ENCODE data around the gene ARHGAP29.
A peak's percentile ranks its signal among the peaks of the same experiment; 100 is the strongest.

ARHGAP29 gene

DNA sequence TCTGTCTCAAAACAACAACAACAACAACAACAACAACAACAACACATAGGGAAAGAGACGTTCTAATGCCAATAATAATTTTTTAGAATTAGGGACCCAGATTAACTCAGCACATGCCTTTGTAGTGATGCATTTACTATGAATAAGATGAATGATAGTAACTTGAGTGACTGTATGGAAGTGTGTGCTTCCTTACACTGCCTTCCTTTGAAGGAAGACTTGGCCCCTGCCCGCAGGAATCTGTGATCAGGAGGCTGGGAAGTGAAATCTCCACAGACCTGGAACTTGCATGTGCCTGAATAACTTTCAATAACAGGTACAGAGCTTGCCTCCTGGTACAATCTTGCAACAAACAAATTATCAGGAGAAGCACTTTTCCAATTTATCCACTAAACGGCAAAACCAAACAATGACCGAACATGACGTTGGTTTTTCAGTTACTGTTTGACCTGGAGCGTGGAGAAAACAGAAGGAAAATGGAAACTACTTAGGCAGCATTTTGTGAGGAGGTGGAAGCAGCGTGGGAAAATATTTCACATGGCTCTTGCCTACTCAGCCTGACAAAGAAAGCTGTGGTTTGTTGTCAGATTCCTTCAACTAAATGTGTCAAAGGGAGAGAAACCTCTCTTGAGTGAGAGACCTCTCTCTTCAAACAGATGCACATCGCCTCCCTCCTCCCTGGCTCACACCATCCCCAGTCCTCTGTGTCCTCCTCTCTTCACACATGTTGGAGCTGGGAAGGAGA is 106.4 kb downstream of the ARHGAP29 start:
- peak overlapping the region; percentile 31 for H4K8ac ChIP-seq (ENCODE audit: low read depth, low read length)
- H2BK120ac ChIP-seq (ENCODE audit: insufficient read depth, low read length, poor library complexity), result peak overlapping the region; percentile 94
- H4K91ac ChIP-seq (ENCODE audit: low read depth, low read length), result peak overlapping the region; percentile 38
- H3K4me1 ChIP-seq (ENCODE audit: control insufficient read depth in 1 of 2, insufficient read depth in 2 of 2, low read length in 2 of 2), result peaks cover 11 to 14% of the 10 kb centered on the region in 2 experiments
- peak overlapping the region; percentile 78 for H2BK5ac ChIP-seq (ENCODE audit: low read depth, low read length, poor library complexity)
- DNase-seq, result peak in 1 of 2 donors; percentile 49
- no peak overlapping the region for H3K23ac ChIP-seq (ENCODE audit: low read length)
- peak overlapping the region; percentile 76 for H2AK5ac ChIP-seq (ENCODE audit: low read length)
- no peak overlapping the region for H4K12ac ChIP-seq (ENCODE audit: low read depth, low read length)
- H3K79me2 ChIP-seq (ENCODE audit: control insufficient read depth, insufficient read depth, low read length, poor library complexity), result no peaks in the 10 kb centered on the region
- H3K9me3 ChIP-seq (ENCODE audit: insufficient read depth, low read depth, low read length), result peaks cover 6% of the 10 kb centered on the region
- peak overlapping the region; percentile 40 for H3K18ac ChIP-seq (ENCODE audit: low read length)
- no peak overlapping the region for H3K9ac ChIP-seq (ENCODE audit: low read length)
- WGBS (ENCODE audit: extremely low coverage, insufficient coverage, insufficient read length), result no CpG with 5 or more reads among the region's 8 CpGs
- peak overlapping the region; percentile 12 for H3K27ac ChIP-seq (ENCODE audit: low read depth, low read length)
- H3K36me3 ChIP-seq (ENCODE audit: control insufficient read depth in 1 of 2, insufficient read depth in 2 of 2, low read length in 2 of 2), result peaks cover 0 to 5% of the 10 kb centered on the region in 2 experiments
- H3K14ac ChIP-seq (ENCODE audit: low read length), result peak overlapping the region; percentile 40
- H2AFZ ChIP-seq (ENCODE audit: insufficient read depth, low read length, poor library complexity), result peak overlapping the region; percentile 15
- peaks cover 20% of the 10 kb centered on the region for H3K79me1 ChIP-seq (ENCODE audit: low read length)
- peak overlapping the region; percentile 26 for H3K4ac ChIP-seq (ENCODE audit: low read depth, low read length)
- H3K4me3 ChIP-seq (ENCODE audit: low read depth, low read length), result no peak overlapping the region
- H2BK12ac ChIP-seq (ENCODE audit: low read length), result peak overlapping the region; percentile 80
- H3K4me2 ChIP-seq (ENCODE audit: low read length), result no peak overlapping the region
- no peaks in the 10 kb centered on the region for H3K27me3 ChIP-seq (ENCODE audit: insufficient read depth, low read length)

DNA sequence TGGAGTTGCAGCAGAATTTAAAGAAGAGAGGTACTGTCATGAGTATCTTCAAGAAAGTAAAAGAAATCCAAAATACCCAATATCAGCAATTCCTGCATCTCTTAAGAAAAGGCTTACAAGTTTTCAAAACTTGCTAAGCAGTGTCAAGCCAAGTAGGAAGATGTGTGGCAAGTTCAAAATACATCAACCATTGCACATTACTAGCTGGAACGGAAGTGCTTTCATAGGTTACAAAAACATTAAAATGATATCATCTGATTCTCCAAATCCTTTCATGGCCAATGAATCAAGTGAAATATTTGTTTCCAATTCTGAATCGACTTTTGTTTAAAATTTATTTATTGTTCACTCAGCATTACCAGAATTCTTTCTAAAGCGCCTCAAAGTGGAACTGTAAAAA is 110.7 kb downstream of the ARHGAP29 start:
- no peak for DNase-seq
- H3K9me3 ChIP-seq (ENCODE audit: insufficient read depth, low read depth, low read length), result no peaks in the 10 kb centered on the region
- no peak overlapping the region for H4K12ac ChIP-seq (ENCODE audit: low read depth, low read length)
- peaks cover 25% of the 10 kb centered on the region for H3K79me1 ChIP-seq (ENCODE audit: low read length)
- no peak overlapping the region for H3K27ac ChIP-seq (ENCODE audit: low read depth, low read length)
- no peak overlapping the region for H3K4me2 ChIP-seq (ENCODE audit: low read length)
- no peak overlapping the region for H2BK120ac ChIP-seq (ENCODE audit: insufficient read depth, low read length, poor library complexity)
- H3K14ac ChIP-seq (ENCODE audit: low read length), result no peak overlapping the region
- no peak overlapping the region for H3K18ac ChIP-seq (ENCODE audit: low read length)
- H3K4me3 ChIP-seq (ENCODE audit: low read depth, low read length), result no peak overlapping the region
- H4K8ac ChIP-seq (ENCODE audit: low read depth, low read length), result no peak overlapping the region
- H2AK5ac ChIP-seq (ENCODE audit: low read length), result no peak overlapping the region
- no peak overlapping the region for H3K9ac ChIP-seq (ENCODE audit: low read length)
- no CpG with 5 or more reads among the region's 3 CpGs for WGBS (ENCODE audit: extremely low coverage, insufficient coverage, insufficient read length)
- H2BK12ac ChIP-seq (ENCODE audit: low read length), result no peak overlapping the region
- no peak overlapping the region for H4K91ac ChIP-seq (ENCODE audit: low read depth, low read length)
- no peak overlapping the region for H3K23ac ChIP-seq (ENCODE audit: low read length)
- H3K4me1 ChIP-seq (ENCODE audit: control insufficient read depth in 1 of 2, insufficient read depth in 2 of 2, low read length in 2 of 2), result peaks cover 17% of the 10 kb centered on the region in 2 experiments
- no peak overlapping the region for H2BK5ac ChIP-seq (ENCODE audit: low read depth, low read length, poor library complexity)
- no peak overlapping the region for H3K4ac ChIP-seq (ENCODE audit: low read depth, low read length)
- H3K27me3 ChIP-seq (ENCODE audit: insufficient read depth, low read length), result no peaks in the 10 kb centered on the region
- H2AFZ ChIP-seq (ENCODE audit: insufficient read depth, low read length, poor library complexity), result no peak overlapping the region
- H3K79me2 ChIP-seq (ENCODE audit: control insufficient read depth, insufficient read depth, low read length, poor library complexity), result no peaks in the 10 kb centered on the region
- no peaks in the 10 kb centered on the region for H3K36me3 ChIP-seq (ENCODE audit: control insufficient read depth in 1 of 2, insufficient read depth in 2 of 2, low read length in 2 of 2)

DNA sequence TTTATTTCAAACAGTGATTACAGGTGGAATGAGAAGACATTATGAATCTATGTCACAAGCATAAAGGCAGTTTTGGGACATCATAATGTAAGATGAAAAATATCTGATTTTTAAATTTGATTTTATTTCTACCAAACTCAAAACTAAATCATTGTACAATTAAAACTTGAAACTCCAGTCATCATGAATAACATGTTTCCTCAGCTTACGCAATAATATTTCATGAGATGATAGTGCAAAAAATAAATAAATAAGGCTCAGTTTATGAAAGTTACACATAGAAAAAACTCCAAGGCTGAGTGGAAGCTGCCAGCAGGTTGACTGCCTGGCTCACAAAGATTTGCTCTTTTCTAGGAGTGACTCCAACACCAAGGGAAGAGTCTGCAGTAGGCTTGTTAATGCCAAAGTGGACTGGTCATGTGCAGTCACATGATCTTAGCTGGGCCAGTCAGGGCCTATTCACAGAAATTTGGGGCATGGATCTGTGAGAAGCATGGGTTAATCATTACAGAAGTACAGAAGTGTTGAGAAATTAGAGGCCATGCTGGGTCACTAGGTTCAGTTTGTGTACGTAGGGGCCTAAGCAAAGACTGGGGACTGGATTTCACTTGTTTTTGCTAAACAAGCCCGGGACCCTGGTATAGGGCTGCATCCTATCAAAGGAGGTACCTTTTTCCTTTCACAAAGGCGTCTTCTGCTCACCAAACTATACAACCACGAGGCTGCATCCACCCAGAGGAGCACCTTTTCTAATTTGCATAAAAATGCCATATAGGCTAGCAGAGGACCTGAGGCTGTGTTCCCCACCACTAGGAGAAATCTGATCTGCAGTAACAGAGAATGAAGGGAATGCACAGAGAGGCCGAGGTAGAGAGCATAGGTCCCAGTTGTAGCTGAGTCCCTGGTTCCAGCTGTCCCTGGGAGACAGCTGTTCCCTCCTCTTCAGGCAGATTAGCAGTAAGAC is 111.6 kb downstream of the ARHGAP29 start:
- H3K4ac ChIP-seq (ENCODE audit: low read depth, low read length), result peak overlapping the region; percentile 41
- H3K27ac ChIP-seq (ENCODE audit: low read depth, low read length), result peak overlapping the region; percentile 78
- H3K4me3 ChIP-seq (ENCODE audit: low read depth, low read length), result no peak overlapping the region
- H4K91ac ChIP-seq (ENCODE audit: low read depth, low read length), result peak overlapping the region; percentile 16
- no peak overlapping the region for H3K18ac ChIP-seq (ENCODE audit: low read length)
- no peaks in the 10 kb centered on the region for H3K9me3 ChIP-seq (ENCODE audit: insufficient read depth, low read depth, low read length)
- no peak overlapping the region for H3K9ac ChIP-seq (ENCODE audit: low read length)
- peaks cover 14 to 18% of the 10 kb centered on the region in 2 experiments for H3K4me1 ChIP-seq (ENCODE audit: control insufficient read depth in 1 of 2, insufficient read depth in 2 of 2, low read length in 2 of 2)
- H3K27me3 ChIP-seq (ENCODE audit: insufficient read depth, low read length), result no peaks in the 10 kb centered on the region
- H2BK12ac ChIP-seq (ENCODE audit: low read length), result peak overlapping the region; percentile 9
- no CpG with 5 or more reads among the region's 6 CpGs for WGBS (ENCODE audit: extremely low coverage, insufficient coverage, insufficient read length)
- no peaks in the 10 kb centered on the region for H3K36me3 ChIP-seq (ENCODE audit: control insufficient read depth in 1 of 2, insufficient read depth in 2 of 2, low read length in 2 of 2)
- H4K8ac ChIP-seq (ENCODE audit: low read depth, low read length), result peak overlapping the region; percentile 30
- H3K23ac ChIP-seq (ENCODE audit: low read length), result no peak overlapping the region
- peak overlapping the region; percentile 45 for H2BK5ac ChIP-seq (ENCODE audit: low read depth, low read length, poor library complexity)
- H3K79me1 ChIP-seq (ENCODE audit: low read length), result peaks cover 25% of the 10 kb centered on the region
- H4K12ac ChIP-seq (ENCODE audit: low read depth, low read length), result no peak overlapping the region
- peak overlapping the region; percentile 34 for H2BK120ac ChIP-seq (ENCODE audit: insufficient read depth, low read length, poor library complexity)
- DNase-seq, result peak in 1 of 2 donors; percentile 45
- H3K14ac ChIP-seq (ENCODE audit: low read length), result no peak overlapping the region
- H2AK5ac ChIP-seq (ENCODE audit: low read length), result no peak overlapping the region
- H3K4me2 ChIP-seq (ENCODE audit: low read length), result peak overlapping the region; percentile 10
- no peak overlapping the region for H2AFZ ChIP-seq (ENCODE audit: insufficient read depth, low read length, poor library complexity)
- peaks cover 1% of the 10 kb centered on the region for H3K79me2 ChIP-seq (ENCODE audit: control insufficient read depth, insufficient read depth, low read length, poor library complexity)

DNA sequence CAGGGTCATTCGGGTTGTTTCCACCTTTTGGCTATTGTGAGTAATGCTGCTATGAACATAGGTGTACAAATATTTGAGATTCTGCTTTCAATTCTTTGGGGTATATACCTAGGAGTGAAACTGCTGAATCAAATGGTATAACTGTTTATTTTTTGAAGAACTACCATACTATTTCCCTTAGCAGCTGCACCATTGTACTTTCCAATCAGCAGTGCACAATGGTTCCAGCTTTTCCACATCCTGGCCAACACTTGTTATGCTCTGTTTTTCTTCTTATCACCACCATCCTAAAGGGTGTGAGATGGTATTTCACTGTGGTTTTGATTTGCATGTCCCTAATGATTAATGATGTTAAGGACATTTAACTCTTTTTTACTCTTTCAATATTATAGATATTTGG is 112.8 kb downstream of the ARHGAP29 start:
- Histone ChIP-seq H2BK5ac (ENCODE audit: low read depth, low read length, poor library complexity) (no peak overlapping the region), H3K79me1 (ENCODE audit: low read length) (peaks cover 32% of the 10 kb centered on the region), H3K36me3 (ENCODE audit: control insufficient read depth in 1 of 2, insufficient read depth in 2 of 2, low read length in 2 of 2) (no peaks in the 10 kb centered on the region), H2BK120ac (ENCODE audit: insufficient read depth, low read length, poor library complexity) (no peak overlapping the region), H4K91ac (ENCODE audit: low read depth, low read length) (no peak overlapping the region), H2AFZ (ENCODE audit: insufficient read depth, low read length, poor library complexity) (no peak overlapping the region), H3K4me3 (ENCODE audit: low read depth, low read length) (no peak overlapping the region), H3K27ac (ENCODE audit: low read depth, low read length) (no peak overlapping the region), H4K8ac (ENCODE audit: low read depth, low read length) (no peak overlapping the region), H2AK5ac (ENCODE audit: low read length) (no peak overlapping the region), H3K14ac (ENCODE audit: low read length) (no peak overlapping the region), H3K27me3 (ENCODE audit: insufficient read depth, low read length) (no peaks in the 10 kb centered on the region), H3K9me3 (ENCODE audit: insufficient read depth, low read depth, low read length) (no peaks in the 10 kb centered on the region), H3K9ac (ENCODE audit: low read length) (no peak overlapping the region), H3K4me1 (ENCODE audit: control insufficient read depth in 1 of 2, insufficient read depth in 2 of 2, low read length in 2 of 2) (peaks cover 20 to 26% of the 10 kb centered on the region in 2 experiments), H2BK12ac (ENCODE audit: low read length) (no peak overlapping the region), H3K4me2 (ENCODE audit: low read length) (no peak overlapping the region), H3K23ac (ENCODE audit: low read length) (no peak overlapping the region), H3K79me2 (ENCODE audit: control insufficient read depth, insufficient read depth, low read length, poor library complexity) (peaks cover 1% of the 10 kb centered on the region), H3K18ac (ENCODE audit: low read length) (no peak overlapping the region), H3K4ac (ENCODE audit: low read depth, low read length) (no peak overlapping the region), H4K12ac (ENCODE audit: low read depth, low read length) (no peak overlapping the region)
- DNase-seq, result no peak
- WGBS (ENCODE audit: extremely low coverage, insufficient coverage, insufficient read length), result no CpG with 5 or more reads among the region's 1 CpG
